CD4-positive, alpha-beta memory T cell (primary cell): ENCODE measurements around the gene ZNF19. TPM values are rescaled to one million over a fixed set of nuclear protein-coding genes. Genes with fewer than 3 reads are reported as not detected.

Experiments
- CTCF ChIA-PET: fragments of 350-600 bp; sonication (Branson Sonifier 250); formaldehyde crosslinking; loops from one replicate; lab custom pipeline; 2021; ENCODE audit warnings: inconsistent platforms; ENCODE audit not compliant: partially characterized antibody; lab: Charles Lee
- POLR2A ChIA-PET: fragments of 350-600 bp; sonication (Branson Sonifier 250); formaldehyde crosslinking; loops from one replicate; lab custom pipeline; 2021; ENCODE audit not compliant: partially characterized antibody; lab: Charles Lee
- DNase-seq, 5 donors: peaks; one replicate each; pipeline versions ENCODE4 v3.0.0 to v3.0.0-alpha.2; 2020 to 2022; ENCODE audit warnings: mixed read lengths in 1 of 5
- H3K27ac ChIP-seq: one replicate; pipeline ENCODE4 v1.7.0; 2013; ENCODE audit warnings: low read depth, low read length
- H3K27me3 ChIP-seq: 2 replicates; pipeline ENCODE4 v1.7.0; 2013; ENCODE audit warnings: mild to moderate bottlenecking, low read length, moderate library complexity; ENCODE audit not compliant: insufficient read depth
- H3K36me3 ChIP-seq: 2 replicates; pipeline ENCODE4 v1.7.0; 2013; ENCODE audit warnings: mild to moderate bottlenecking, low read length, moderate library complexity; ENCODE audit not compliant: insufficient read depth
- H3K4me1 ChIP-seq: 2 replicates; pipeline ENCODE4 v1.7.0; 2013; ENCODE audit warnings: mild to moderate bottlenecking, low read length, moderate library complexity; ENCODE audit not compliant: insufficient read depth
- H3K4me3 ChIP-seq, 2 donors: one replicate each; pipeline ENCODE4 v1.7.0; 2013; ENCODE audit warnings: low read length in 2 of 2, mild to moderate bottlenecking in 1 of 2
- H3K9me3 ChIP-seq, 2 donors: one replicate each; pipeline ENCODE4 v1.7.0; 2013; ENCODE audit warnings: low read length in 2 of 2, control low read depth in 1 of 2; ENCODE audit not compliant: control insufficient read depth in 1 of 2
- H3K27ac Mint-ChIP-seq, 7 donors: one replicate each; pipeline ENCODE4 v1.8.0; 2020 to 2021; ENCODE audit warnings: mixed read lengths in 7 of 7, mild to moderate bottlenecking in 6 of 7, inconsistent platforms in 3 of 7, moderate library complexity in 3 of 7
- H3K27me3 Mint-ChIP-seq, 2 donors: one replicate each; pipeline ENCODE4 v1.8.0; 2020 to 2021; ENCODE audit warnings: mixed read lengths in 2 of 2
- H3K36me3 Mint-ChIP-seq, 2 donors: one replicate each; pipeline ENCODE4 v1.8.0; 2020 to 2021; ENCODE audit warnings: mixed read lengths in 2 of 2, inconsistent platforms in 1 of 2, mild to moderate bottlenecking in 1 of 2
- H3K4me1 Mint-ChIP-seq, 4 donors: one replicate each; pipeline ENCODE4 v1.8.0; 2020 to 2021; ENCODE audit warnings: mixed read lengths in 4 of 4, mild to moderate bottlenecking in 1 of 4
- H3K4me3 Mint-ChIP-seq, 8 donors: one replicate each; pipeline ENCODE4 v1.8.0; 2020 to 2021; ENCODE audit warnings: mixed read lengths in 8 of 8, mild to moderate bottlenecking in 7 of 8, moderate library complexity in 6 of 8, inconsistent platforms in 3 of 8
- H3K9me3 Mint-ChIP-seq, 8 donors: one replicate each; pipeline ENCODE4 v1.8.0; 2020 to 2021; ENCODE audit warnings: mixed read lengths in 8 of 8, mild to moderate bottlenecking in 5 of 8, inconsistent platforms in 3 of 8, moderate library complexity in 1 of 8
- intact Hi-C: fragments of 100-400 bp; cut with micrococcal nuclease; formaldehyde crosslinking; loops from one replicate; pipeline ENCODE4 v1.15.1; 2023
- polyA plus RNA-seq, 2 donors: library from polyadenylated mRNA; unstranded; fragments of 300-500 nt; fragmentation: Illumina TruSeq; gene quantifications; one replicate each; pipeline ENCODE4 v1.2.3, GENCODE V29; 2021
- total RNA-seq, 2 experiments: library from RNA; stranded (reverse); gene quantifications; one replicate each; pipeline ENCODE4 v1.2.3, GENCODE V29; 2021

The ZNF19 gene
- total and polyA plus RNA-seq, 4 experiments from 2014 or later, result 1.00 to 9.3 (median 4.9) TPM

GRCh38 chr16:71524566-71525553 lies 35.7 kb upstream of the ZNF19 start:
- no peaks in the 10 kb centered on the region for H3K4me1 Mint-ChIP-seq
- intact Hi-C loops, result no loop called here
- H3K27ac Mint-ChIP-seq, result no peak overlapping the region
- Histone ChIP-seq H3K36me3 (no peaks in the 10 kb centered on the region), H3K9me3 (no peaks in the 10 kb centered on the region), H3K4me1 (no peaks in the 10 kb centered on the region), H3K4me3 (no peak overlapping the region), H3K27ac (no peak overlapping the region), H3K27me3 (peaks cover 7% of the 10 kb centered on the region)
- ChIA-PET POLR2A (no interaction called here), CTCF (interaction anchor here (1.2 to 1.9 kb wide), 2 partner anchors 16 to 25 kb away, joined by 3 to 5 read pairs; no protein-coding TSS in a partner anchor)
- H3K36me3 Mint-ChIP-seq, result no peaks in the 10 kb centered on the region
- no peak overlapping the region for H3K4me3 Mint-ChIP-seq
- DNase-seq, result no peak
- H3K27me3 Mint-ChIP-seq, result peaks cover 12 to 22% of the 10 kb centered on the region in 2 donors
- H3K9me3 Mint-ChIP-seq, result no peaks in the 10 kb centered on the region

GRCh38 chr16:71520550-71520949 lies 31.4 kb upstream of the ZNF19 start:
- Histone ChIP-seq H3K4me1 (no peaks in the 10 kb centered on the region), H3K36me3 (no peaks in the 10 kb centered on the region), H3K27ac (no peak overlapping the region), H3K27me3 (peaks cover 2% of the 10 kb centered on the region), H3K9me3 (no peaks in the 10 kb centered on the region), H3K4me3 (no peak overlapping the region)
- Mint-ChIP-seq H3K36me3 (no peaks in the 10 kb centered on the region), H3K4me1 (no peaks in the 10 kb centered on the region), H3K4me3 (no peak overlapping the region), H3K27ac (no peak overlapping the region), H3K27me3 (peaks cover 5 to 9% of the 10 kb centered on the region in 2 donors), H3K9me3 (no peaks in the 10 kb centered on the region)
- no peak for DNase-seq
- CTCF ChIA-PET, result interaction anchor here (1.6 kb wide), 1 partner anchor 20 kb away, joined by 5 read pairs; no protein-coding TSS in a partner anchor
- intact Hi-C loops, result no loop called here
- POLR2A ChIA-PET, result no interaction called here

- no peaks in the 10 kb centered on the region for H3K4me1 Mint-ChIP-seq
- Histone ChIP-seq H3K4me1 (no peaks in the 10 kb centered on the region), H3K27ac (no peak overlapping the region), H3K27me3 (no peaks in the 10 kb centered on the region), H3K4me3 (no peak overlapping the region), H3K9me3 (no peaks in the 10 kb centered on the region), H3K36me3 (no peaks in the 10 kb centered on the region)
- ChIA-PET POLR2A (no interaction called here), CTCF (no interaction called here)
- H3K9me3 Mint-ChIP-seq, result no peaks in the 10 kb centered on the region
- intact Hi-C loops, result no loop called here
- H3K27me3 Mint-ChIP-seq, result peaks cover 2 to 8% of the 10 kb centered on the region in 2 donors
- no peak overlapping the region for H3K27ac Mint-ChIP-seq
- DNase-seq, result no peak
- no peak overlapping the region for H3K4me3 Mint-ChIP-seq
- no peaks in the 10 kb centered on the region for H3K36me3 Mint-ChIP-seq
These were observed 25.9 kb upstream of the ZNF19 start for GRCh38 chr16:71515026-71515425.

- POLR2A ChIA-PET, result no interaction called here
- H3K27ac Mint-ChIP-seq, result no peak overlapping the region
- Histone ChIP-seq H3K27me3 (no peaks in the 10 kb centered on the region), H3K27ac (no peak overlapping the region), H3K4me3 (no peak overlapping the region), H3K9me3 (no peaks in the 10 kb centered on the region), H3K36me3 (no peaks in the 10 kb centered on the region), H3K4me1 (no peaks in the 10 kb centered on the region)
- CTCF ChIA-PET, result interaction anchor here (0.6 kb wide), 1 partner anchor 100 kb away, joined by 3 read pairs; no protein-coding TSS in a partner anchor
- intact Hi-C loops, result no loop called here
- no peaks in the 10 kb centered on the region for H3K36me3 Mint-ChIP-seq
- H3K27me3 Mint-ChIP-seq, result peaks cover 2 to 8% of the 10 kb centered on the region in 2 donors
- H3K4me3 Mint-ChIP-seq, result no peak overlapping the region
- no peaks in the 10 kb centered on the region for H3K4me1 Mint-ChIP-seq
- no peak for DNase-seq
- no peaks in the 10 kb centered on the region for H3K9me3 Mint-ChIP-seq
These were observed 25.4 kb upstream of the ZNF19 start for GRCh38 chr16:71514476-71514875.

GRCh38 chr16:71513302-71513701 lies 24.2 kb upstream of the ZNF19 start:
- intact Hi-C loops, result no loop called here

GRCh38 chr16:71507061-71507460 lies 17.9 kb upstream of the ZNF19 start:
- Mint-ChIP-seq H3K27ac (no peak overlapping the region), H3K9me3 (no peaks in the 10 kb centered on the region), H3K27me3 (peaks cover 3 to 9% of the 10 kb centered on the region in 2 donors), H3K4me1 (no peaks in the 10 kb centered on the region), H3K4me3 (no peak overlapping the region), H3K36me3 (no peaks in the 10 kb centered on the region)
- H3K27ac ChIP-seq, result no peak overlapping the region
- no peaks in the 10 kb centered on the region for H3K4me1 ChIP-seq
- CTCF ChIA-PET, result no interaction called here
- DNase-seq, result no peak
- intact Hi-C loops, result no loop called here
- H3K4me3 ChIP-seq, result no peak overlapping the region
- H3K36me3 ChIP-seq, result no peaks in the 10 kb centered on the region
- POLR2A ChIA-PET, result no interaction called here
- H3K27me3 ChIP-seq, result no peaks in the 10 kb centered on the region
- no peaks in the 10 kb centered on the region for H3K9me3 ChIP-seq

More at GRCh38 chr16:71513302-71513701, 24.2 kb upstream of the ZNF19 start:
- H3K4me1 ChIP-seq, result no peaks in the 10 kb centered on the region
- H3K27ac ChIP-seq, result no peak overlapping the region
- H3K9me3 ChIP-seq, result no peaks in the 10 kb centered on the region
- CTCF ChIA-PET, result no interaction called here
- H3K27me3 Mint-ChIP-seq, result peaks cover 2 to 10% of the 10 kb centered on the region in 2 donors
- no peaks in the 10 kb centered on the region for H3K4me1 Mint-ChIP-seq
- no peaks in the 10 kb centered on the region for H3K36me3 Mint-ChIP-seq
- H3K4me3 ChIP-seq, result no peak overlapping the region
- no peaks in the 10 kb centered on the region for H3K27me3 ChIP-seq
- no peaks in the 10 kb centered on the region for H3K36me3 ChIP-seq
- no peak for DNase-seq
- no peaks in the 10 kb centered on the region for H3K9me3 Mint-ChIP-seq
- POLR2A ChIA-PET, result no interaction called here
- no peak overlapping the region for H3K27ac Mint-ChIP-seq
- no peak overlapping the region for H3K4me3 Mint-ChIP-seq

GRCh38 chr16:71504901-71505300 lies 15.8 kb upstream of the ZNF19 start:
- H3K4me1 ChIP-seq, result no peaks in the 10 kb centered on the region
- ChIA-PET POLR2A (no interaction called here), CTCF (no interaction called here)
- no peaks in the 10 kb centered on the region for H3K36me3 Mint-ChIP-seq
- no peak overlapping the region for H3K4me3 ChIP-seq
- no peak overlapping the region for H3K4me3 Mint-ChIP-seq
- no peak overlapping the region for H3K27ac ChIP-seq
- no peaks in the 10 kb centered on the region for H3K36me3 ChIP-seq
- no peak for DNase-seq
- intact Hi-C loops, result no loop called here
- no peak overlapping the region for H3K27ac Mint-ChIP-seq
- no peaks in the 10 kb centered on the region for H3K9me3 Mint-ChIP-seq
- H3K9me3 ChIP-seq, result no peaks in the 10 kb centered on the region
- H3K4me1 Mint-ChIP-seq, result no peaks in the 10 kb centered on the region
- no peaks in the 10 kb centered on the region for H3K27me3 ChIP-seq
- peaks cover 5 to 9% of the 10 kb centered on the region in 2 donors for H3K27me3 Mint-ChIP-seq
